Mesothelial cell of epicardium (in vitro differentiated cells): ENCODE data around the gene IGF2R. TPM values are rescaled to one million over a fixed set of nuclear protein-coding genes. Genes with fewer than 3 reads are reported as not detected.

Experiments used
- DNase-seq, 2 experiments: peaks; one replicate each; pipeline ENCODE4 v3.0.0; 2021; ENCODE audit warnings: low spot score in 2 of 2; ENCODE audit not compliant: unreplicated experiment in 2 of 2
- H3K27ac Mint-ChIP-seq: 2 replicates; pipeline ENCODE4 v1.8.0; 2021; ENCODE audit warnings: mixed read lengths
- H3K27me3 Mint-ChIP-seq: 2 replicates; pipeline ENCODE4 v1.8.0; 2021; ENCODE audit warnings: low read depth, mixed read lengths
- H3K36me3 Mint-ChIP-seq: 2 replicates; pipeline ENCODE4 v1.8.0; 2021; ENCODE audit warnings: mixed read lengths
- H3K4me1 Mint-ChIP-seq: 2 replicates; pipeline ENCODE4 v1.8.0; 2021; ENCODE audit warnings: mixed read lengths
- H3K4me3 Mint-ChIP-seq: 2 replicates; pipeline ENCODE4 v1.8.0; 2021; ENCODE audit warnings: mild to moderate bottlenecking, moderate library complexity, mixed read lengths
- H3K9me3 Mint-ChIP-seq: 2 replicates; pipeline ENCODE4 v1.8.0; 2021; ENCODE audit warnings: mixed read lengths
- CTCF ChIP-seq: fragments of 200-600 bp; sonication (generic); IDR thresholded peaks from one replicate; pipeline ENCODE4 v1.5.0; 2021; ENCODE audit warnings: antibody characterized with exemption; ENCODE audit not compliant: unreplicated experiment
- total RNA-seq: library from RNA; stranded (reverse); gene quantifications from 3 replicates; pipeline ENCODE4 v1.2.1, GENCODE V29; 2021

IGF2R gene
- total RNA-seq, 1 donor from 2014 or later = 112 TPM

- H3K27me3 Mint-ChIP-seq = no peaks in the 10 kb centered on the region
- H3K36me3 Mint-ChIP-seq = peaks cover 35% of the 10 kb centered on the region
- H3K4me3 Mint-ChIP-seq = no peak overlapping the region
- no peak overlapping the region for H3K27ac Mint-ChIP-seq
- peaks cover 3% of the 10 kb centered on the region for H3K4me1 Mint-ChIP-seq
- no peaks in the 10 kb centered on the region for H3K9me3 Mint-ChIP-seq
- DNase-seq = no peak
- TF ChIP-seq CTCF = no peak
Measured at GRCh38 chr6:160036331-160036695, 67.4 kb downstream of the IGF2R start.

GRCh38 chr6:160036790-160037206 is 67.9 kb downstream of the IGF2R start:
- H3K4me3 Mint-ChIP-seq = no peak overlapping the region
- peaks cover 4% of the 10 kb centered on the region for H3K4me1 Mint-ChIP-seq
- no peak for DNase-seq
- H3K36me3 Mint-ChIP-seq = peaks cover 34% of the 10 kb centered on the region
- TF ChIP-seq CTCF = no peak
- H3K9me3 Mint-ChIP-seq = no peaks in the 10 kb centered on the region
- H3K27me3 Mint-ChIP-seq = no peaks in the 10 kb centered on the region
- no peak overlapping the region for H3K27ac Mint-ChIP-seq

DNA sequence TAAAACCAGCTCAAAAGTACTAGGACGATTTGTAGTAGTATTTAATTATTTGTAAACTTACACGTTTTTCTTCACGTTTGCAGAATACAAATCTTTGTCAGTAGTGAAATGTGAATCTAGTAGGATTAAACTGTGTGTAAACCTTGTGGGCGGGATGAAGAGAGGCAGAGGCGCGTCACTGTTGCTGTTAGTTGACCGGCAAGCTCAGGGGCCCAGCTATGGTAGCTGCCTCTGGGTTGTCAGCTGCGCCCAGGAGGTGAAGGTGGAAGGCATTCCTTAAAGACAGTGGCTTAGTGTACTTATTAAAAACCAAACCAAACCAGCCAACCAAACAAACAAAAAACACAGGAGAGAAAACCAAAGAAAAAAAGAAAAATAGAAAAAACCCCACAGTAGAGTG is 69.6 kb downstream of the IGF2R start:
- Mint-ChIP-seq H3K4me1 (peaks cover 16% of the 10 kb centered on the region), H3K27ac (no peak overlapping the region), H3K4me3 (no peak overlapping the region), H3K27me3 (no peaks in the 10 kb centered on the region), H3K36me3 (peaks cover 31% of the 10 kb centered on the region), H3K9me3 (no peaks in the 10 kb centered on the region)
- TF ChIP-seq CTCF = no peak
- DNase-seq = no peak

GRCh38 chr6:160039441-160039840 is 70.6 kb downstream of the IGF2R start:
- H3K4me3 Mint-ChIP-seq = no peak overlapping the region
- H3K27ac Mint-ChIP-seq = no peak overlapping the region
- no peak for DNase-seq
- TF ChIP-seq CTCF = no peak
- H3K9me3 Mint-ChIP-seq = no peaks in the 10 kb centered on the region
- H3K4me1 Mint-ChIP-seq = peaks cover 23% of the 10 kb centered on the region
- peaks cover 26% of the 10 kb centered on the region for H3K36me3 Mint-ChIP-seq
- no peaks in the 10 kb centered on the region for H3K27me3 Mint-ChIP-seq

DNA sequence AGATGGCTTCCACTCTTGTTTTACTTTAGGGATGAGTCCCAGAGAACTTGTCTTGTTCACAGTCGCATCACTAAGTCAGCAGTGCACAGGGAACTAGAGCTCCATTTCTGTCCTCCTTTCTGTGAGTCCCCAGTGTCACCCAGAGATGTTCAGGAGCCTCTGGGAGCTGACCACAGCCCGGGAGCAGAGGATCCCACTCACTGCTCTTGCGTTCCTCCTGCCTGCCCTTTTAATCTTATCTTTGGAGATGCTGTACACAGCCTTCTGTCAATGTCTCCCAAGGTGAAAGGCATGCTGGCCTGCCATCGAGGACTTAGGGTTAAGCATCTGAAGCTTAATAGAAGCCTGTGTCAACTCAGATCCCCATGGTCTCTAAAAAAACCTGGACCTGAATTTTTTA is 71.2 kb downstream of the IGF2R start:
- no peak for DNase-seq
- no peak overlapping the region for H3K27ac Mint-ChIP-seq

More for the DNA sequence above, 71.2 kb downstream of the IGF2R start:
- Mint-ChIP-seq H3K9me3 (no peaks in the 10 kb centered on the region), H3K27me3 (no peaks in the 10 kb centered on the region), H3K4me1 (peaks cover 23% of the 10 kb centered on the region), H3K36me3 (peaks cover 28% of the 10 kb centered on the region), H3K4me3 (no peak overlapping the region)
- no peak for TF ChIP-seq CTCF
